ENCODE measurements around the gene VAMP2.

GRCh38 chr17:8167526-8167925 is 4.8 kb upstream of the VAMP2 start:
- TF ChIP-seq EZH2phosphoT487 (conservative IDR thresholded peaks at IDR 0.05; ENCODE audit: low read length) = no peak
- TF ChIP-seq, protein P1, sequence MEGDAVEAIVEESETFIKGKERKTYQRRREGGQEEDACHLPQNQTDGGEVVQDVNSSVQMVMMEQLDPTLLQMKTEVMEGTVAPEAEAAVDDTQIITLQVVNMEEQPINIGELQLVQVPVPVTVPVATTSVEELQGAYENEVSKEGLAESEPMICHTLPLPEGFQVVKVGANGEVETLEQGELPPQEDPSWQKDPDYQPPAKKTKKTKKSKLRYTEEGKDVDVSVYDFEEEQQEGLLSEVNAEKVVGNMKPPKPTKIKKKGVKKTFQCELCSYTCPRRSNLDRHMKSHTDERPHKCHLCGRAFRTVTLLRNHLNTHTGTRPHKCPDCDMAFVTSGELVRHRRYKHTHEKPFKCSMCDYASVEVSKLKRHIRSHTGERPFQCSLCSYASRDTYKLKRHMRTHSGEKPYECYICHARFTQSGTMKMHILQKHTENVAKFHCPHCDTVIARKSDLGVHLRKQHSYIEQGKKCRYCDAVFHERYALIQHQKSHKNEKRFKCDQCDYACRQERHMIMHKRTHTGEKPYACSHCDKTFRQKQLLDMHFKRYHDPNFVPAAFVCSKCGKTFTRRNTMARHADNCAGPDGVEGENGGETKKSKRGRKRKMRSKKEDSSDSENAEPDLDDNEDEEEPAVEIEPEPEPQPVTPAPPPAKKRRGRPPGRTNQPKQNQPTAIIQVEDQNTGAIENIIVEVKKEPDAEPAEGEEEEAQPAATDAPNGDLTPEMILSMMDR (IDR thresholded peaks at IDR 0.05; ENCODE audit: insufficient read depth, low read length, poor library complexity, severe bottlenecking) = no peak
